Fibroblast of skin of right quadriceps (primary cell): Measurements from ENCODE around the gene TNMD.
A peak's percentile ranks its signal among the peaks of the same experiment; 100 is the strongest.
"Not testable (repeated sequence)": the region's sequence is repeated elsewhere in the genome, so short reads cannot be mapped to it uniquely, and the experiment has no call there.

Experiments
- DNase-seq: peaks from one replicate; pipeline ENCODE4 v3.0.0-alpha.2; 2013

The TNMD gene

DNA sequence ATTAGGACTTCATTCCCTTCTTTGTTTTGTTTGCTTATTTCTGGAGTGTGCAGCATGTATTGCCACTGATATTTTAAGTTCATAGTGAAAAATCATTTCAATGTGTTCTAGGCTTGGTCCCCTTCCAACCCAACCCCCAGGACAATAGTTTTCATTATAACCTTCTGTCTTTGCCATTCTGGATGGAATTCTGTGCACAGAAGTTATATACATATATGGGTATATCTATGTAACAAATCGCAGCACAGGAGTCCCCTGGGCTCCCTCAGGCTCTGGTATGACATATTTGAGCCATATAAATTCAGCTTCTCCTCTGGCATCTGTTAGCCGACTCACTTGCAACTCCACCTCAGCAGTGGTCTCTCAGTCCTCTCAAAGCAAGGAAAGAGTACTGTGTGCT, at the start of gene TNMD:
TNMD (plus strand) TSS at position 326 of the 400 bp plus-strand sequence. CDS start 83 bp downstream, outside the sequence.
- no peak for DNase-seq

DNA sequence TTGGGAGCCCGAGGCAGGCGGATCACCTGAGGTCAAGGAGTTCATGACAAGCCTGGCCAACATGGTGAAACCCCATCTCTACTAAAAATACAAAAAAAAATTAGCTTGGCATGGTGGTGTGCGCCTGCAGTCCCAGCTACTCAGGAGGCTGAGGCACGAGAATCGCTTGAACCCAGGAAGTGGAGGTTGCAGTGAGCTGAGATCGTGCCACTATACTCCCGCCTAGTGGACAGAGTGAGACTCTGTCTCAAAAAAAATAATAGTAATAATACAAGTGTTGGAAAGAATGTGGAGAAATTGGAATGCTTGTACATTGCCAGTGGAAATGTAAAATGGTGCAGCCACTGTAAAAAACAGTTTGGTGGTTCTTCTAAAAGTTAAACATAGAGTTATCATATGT, 19.2 kb upstream of the TNMD start:
- DNase-seq, result not testable (repeated sequence)

DNA sequence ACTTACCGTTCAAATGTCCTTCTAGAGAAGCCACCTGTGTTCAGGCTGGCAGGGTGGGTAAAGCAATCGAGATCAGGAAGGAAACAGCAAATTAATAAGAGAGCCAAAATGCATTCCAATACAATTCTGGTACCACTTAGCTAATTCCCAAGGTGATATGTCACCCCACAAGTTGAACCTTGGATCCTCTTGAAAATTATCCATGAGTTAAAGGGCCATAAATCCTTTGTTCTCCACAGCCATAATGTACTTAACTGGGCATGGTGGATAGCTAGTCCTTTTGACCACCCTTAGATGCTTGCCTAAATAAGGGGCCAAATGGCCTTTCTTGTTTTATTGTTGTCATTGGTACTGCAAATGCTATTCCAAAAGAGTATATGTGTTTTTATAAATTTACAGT, 2.0 kb downstream of the TNMD start:
- no peak for DNase-seq

GRCh38 chrX:100587861-100588260, 3.1 kb downstream of the TNMD start:
- no peak for DNase-seq

- DNase-seq, result no peak
These were observed 6.7 kb downstream of the TNMD start for GRCh38 chrX:100591256-100592051.

DNA sequence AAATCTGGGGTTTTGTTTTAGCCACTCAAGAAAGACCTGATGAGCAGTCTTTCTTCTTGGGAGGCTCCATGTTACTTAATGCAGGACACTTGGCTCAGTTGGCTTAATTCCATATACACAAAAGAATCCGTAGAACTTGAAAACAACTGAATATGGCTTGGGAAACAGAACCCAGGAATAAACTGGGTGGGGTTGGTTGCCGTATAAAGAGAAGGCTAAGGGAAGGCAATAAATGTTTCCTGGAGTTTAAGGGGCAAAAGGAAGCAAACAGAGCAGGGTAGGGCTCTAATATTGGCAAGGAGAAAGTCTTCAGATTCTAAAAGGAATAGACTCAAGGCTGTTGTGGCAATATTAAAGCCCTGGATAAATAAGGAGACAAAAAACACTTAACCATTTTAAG, 8.4 kb downstream of the TNMD start:
- no peak for DNase-seq

DNA sequence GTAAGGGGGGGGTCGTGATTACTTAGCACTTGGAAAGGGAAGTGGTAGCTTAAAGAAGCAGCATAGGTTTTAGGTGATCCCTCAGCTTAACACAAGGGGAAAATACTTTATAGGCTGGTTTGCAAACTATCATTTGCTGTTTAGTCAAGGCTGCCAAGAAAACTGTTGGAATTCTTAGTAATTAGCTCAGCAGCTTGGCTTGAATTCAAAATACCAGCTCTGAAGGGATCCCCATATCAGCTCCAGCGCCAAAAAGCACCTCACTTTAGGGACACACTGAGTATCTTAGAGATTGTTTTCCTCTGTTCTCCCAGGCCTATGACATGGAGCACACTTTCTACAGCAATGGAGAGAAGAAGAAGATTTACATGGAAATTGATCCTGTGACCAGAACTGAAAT, 8.8 kb downstream of the TNMD start:
- no peak for DNase-seq

DNA sequence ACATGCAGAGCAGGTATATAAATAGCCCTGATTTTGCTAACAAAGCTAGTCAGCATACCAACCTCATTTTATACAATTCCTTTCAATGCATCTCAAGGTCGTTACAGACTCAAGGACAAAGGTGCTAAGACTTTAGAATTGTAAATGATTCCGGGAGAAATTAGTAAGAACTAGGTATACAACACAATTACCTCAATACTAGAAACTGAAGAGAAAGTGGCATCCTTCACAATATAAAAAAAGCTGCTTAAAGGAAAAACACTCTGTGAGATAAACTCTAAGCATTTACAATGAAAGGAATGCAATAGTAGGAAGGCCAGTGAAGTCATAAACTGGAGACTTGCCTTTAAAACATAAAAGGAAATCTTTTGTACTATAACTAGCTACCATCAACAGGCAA, 11.9 kb downstream of the TNMD start:
- DNase-seq, result no peak

- no peak for DNase-seq
These were observed 14.7 kb downstream of the TNMD start for GRCh38 chrX:100599456-100599855.

GRCh38 chrX:100600340-100600739, 15.6 kb downstream of the TNMD start:
- DNase-seq, result no peak

DNA sequence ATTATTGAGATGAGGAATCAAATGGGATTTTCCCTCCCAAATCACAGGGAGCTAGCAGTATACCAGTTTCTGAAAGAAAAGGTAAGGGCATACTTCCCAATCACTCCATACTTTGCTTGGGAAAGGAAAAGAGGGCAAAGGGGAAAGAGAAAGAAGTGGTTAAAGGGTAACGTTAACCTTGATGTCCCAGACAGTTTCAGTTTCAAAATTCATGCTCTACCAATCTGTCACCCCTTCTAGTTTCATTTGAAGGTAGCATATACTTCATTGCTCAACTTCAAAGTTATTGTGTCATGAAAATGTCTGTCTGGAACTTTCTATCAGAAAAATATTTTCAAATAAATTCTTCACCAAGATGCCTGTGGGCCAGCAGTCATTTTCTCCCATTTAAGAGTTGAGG, 16.0 kb downstream of the TNMD start:
- DNase-seq, result no peak

DNA sequence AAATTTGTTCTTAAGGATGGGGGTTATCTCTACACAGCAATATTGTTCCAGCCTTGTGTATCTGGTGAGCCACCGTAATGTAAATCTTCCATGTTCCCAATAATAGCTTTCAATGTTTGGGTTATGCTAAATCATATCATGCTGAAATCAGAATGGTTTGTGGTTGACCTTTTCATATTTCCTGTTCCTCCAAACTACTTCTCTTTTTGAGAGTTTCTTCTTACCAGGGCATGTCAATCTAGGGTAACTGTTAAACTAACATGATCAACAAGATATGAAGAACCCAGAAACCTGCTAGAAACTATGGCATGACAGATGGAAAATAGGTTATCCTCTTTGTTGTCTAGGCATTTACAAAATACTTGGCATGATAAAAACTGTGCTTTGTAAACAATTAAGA, 22.0 kb downstream of the TNMD start:
- no peak for DNase-seq

- DNase-seq, result no peak
These were observed 24.9 kb downstream of the TNMD start for GRCh38 chrX:100609591-100609990.

- DNase-seq, result no peak
These were observed 27.2 kb downstream of the TNMD start for GRCh38 chrX:100611951-100612350.

DNA sequence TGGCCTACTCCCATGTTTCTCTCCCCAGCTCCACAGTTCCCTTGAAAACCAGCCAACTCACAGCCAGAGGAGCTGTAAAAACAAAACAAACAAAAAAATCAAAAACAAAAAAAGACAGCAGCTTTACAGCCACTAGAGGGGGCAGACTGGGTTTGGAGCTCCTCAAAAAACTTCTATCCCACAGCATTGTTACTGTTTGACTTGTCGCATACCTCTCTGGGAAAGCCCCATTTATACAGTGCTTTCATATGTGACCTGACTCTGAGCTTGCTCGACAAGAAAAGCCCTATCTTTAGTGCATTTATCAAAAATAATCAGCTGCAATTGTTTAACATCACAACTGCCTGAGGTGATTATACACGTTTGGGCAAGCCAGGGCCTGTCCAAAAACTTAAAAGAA, 30.3 kb downstream of the TNMD start:
- peak; percentile 57 for DNase-seq

DNA sequence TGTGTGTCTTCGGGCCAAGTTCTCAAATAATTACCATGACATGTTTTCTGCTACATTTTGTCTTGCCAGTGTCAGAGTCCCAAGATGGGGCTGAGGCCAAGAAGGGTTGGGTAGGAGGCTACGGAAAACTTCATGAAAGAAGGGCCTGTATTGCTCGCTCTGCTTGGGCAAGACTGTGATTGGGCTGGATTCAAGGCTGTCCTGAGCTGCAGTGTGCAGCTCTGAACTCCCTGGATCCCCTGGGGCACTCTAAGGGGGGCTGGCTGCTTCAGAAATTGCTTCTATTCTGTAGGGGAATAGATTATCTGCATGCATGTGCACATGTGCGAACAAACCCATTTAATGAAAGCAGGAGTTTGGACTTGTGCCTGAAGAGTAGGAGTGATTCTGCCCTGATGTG, 38.3 kb downstream of the TNMD start:
- no peak for DNase-seq

DNA sequence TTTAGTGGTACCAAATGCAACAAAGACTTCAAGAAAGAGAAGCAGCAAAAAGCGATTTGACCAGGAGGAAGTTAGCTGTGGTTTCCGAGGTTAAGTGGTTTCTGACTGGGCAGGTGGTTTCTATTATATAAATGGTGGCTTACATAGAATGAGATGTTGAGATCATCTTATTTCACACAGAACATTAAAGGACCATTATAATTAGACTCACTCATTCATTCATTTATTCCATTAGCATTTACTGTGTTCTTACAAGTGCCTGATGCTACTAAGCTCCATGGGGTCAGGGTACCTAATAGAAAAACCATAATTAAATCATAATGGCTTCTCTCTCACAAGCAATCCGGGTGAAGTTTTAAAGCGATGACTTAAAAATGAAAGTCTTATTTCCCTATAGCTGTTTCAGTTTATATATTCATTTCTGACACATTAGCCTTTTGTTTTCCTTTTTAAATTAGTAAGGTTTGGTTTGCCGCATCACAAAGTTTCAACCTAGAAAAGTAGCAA, 41.3 kb downstream of the TNMD start:
- peak; percentile 19 for DNase-seq

DNA sequence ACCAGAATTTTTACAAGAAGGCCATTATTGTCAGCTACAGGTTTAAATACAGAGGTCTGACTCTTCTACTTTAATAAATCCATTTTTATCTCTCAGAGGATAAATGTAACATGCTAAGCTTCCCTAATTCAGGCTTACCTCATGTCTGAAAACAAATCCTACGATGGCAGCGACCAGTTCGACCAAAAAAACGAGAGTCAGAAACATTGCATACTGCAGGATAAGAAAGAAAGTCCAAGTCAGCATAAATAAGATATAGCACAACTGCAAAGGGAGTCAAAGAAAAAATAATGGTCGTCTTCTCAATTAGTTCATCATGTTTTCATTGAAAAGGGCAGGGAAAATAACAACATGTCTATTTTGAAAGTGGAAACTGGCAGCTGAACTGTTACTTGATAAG, 50.3 kb downstream of the TNMD start:
- DNase-seq, result no peak

DNA sequence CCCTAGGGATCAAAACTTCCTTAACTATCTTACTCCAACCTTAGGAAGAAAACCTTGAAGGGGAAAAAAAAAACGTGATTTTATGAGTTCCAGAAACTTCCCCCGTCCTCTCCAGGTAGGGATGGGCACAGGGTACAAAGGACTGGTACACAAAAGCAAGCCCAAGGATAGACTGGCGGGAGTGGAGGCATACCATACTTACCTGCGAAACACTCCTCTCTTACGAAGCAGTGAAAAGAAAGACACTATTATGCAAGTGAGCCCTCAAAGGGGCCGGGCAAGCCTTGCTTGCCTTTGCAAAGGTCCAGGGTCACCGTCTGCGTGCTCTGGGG, 51.2 kb downstream of the TNMD start:
- DNase-seq, result no peak

- DNase-seq, result peak; percentile 89
These were observed 51.7 kb downstream of the TNMD start, which contains the start of gene TSPAN6 for GRCh38 chrX:100636321-100636991. TSPAN6 (minus strand) TSS chrX:100636806; CDS start chrX:100636694, 112 bp downstream.

GRCh38 chrX:100642290-100642689, 57.6 kb downstream of the TNMD start:
- no peak for DNase-seq

GRCh38 chrX:100643212-100643611, 58.5 kb downstream of the TNMD start:
- no peak for DNase-seq

DNA sequence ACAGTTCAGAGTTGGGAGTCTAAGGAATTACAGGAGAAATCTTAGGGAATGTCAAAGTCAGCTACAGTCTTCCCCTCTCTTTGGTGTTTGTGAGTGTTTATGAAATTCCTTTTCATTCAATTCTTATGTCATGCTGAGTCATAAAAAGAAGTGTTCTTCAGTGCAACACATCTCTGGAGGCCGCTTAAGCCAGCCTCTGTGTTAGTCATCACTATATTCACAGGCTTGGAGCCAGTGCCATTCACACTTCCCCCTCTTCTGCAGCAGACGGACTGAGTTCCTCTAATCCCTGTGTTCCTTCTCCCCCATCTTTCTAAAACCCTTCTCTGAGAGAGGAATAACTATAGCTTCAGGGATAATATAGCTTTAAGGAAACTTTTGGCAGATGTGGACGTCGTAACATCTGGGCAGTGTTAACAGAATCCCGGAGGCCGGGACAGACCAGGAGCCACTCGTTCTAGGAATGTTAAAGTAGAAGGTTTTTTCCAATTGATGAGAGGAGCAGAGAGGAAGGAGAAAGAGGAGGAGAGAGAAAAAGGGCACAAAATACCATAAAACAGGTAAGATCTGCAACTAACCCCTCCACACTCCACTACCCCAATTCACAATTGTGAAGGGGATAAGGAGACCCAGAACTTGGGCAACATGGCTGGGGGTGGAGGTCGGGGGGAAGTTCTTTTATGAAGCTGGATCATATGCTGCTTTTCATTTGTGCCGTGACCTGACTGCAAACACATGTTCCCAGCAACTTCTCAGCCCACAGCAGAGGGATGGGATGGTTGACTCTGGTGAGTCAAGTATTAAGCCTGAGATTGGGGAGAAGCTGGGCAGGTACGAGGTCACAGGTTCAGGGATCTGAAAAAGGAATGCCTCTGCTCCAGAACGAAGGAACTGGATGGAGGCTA, 59.5 kb downstream of the TNMD start, which contains the start of gene SRPX2:
SRPX2 (plus strand) TSS at position 244 of the 905 bp plus-strand sequence. CDS start 2,124 bp downstream, outside the sequence.
- DNase-seq, result peak; percentile 90
